Esophagus squamous epithelium (tissue), 5 donors: ENCODE results near the gene DAB2IP. TPM values are rescaled to one million over a fixed set of nuclear protein-coding genes. Genes with fewer than 3 reads are reported as not detected.

Source experiments
- DNase-seq: peaks from one replicate; lab custom pipeline; 2025; lab: John Stamatoyannopoulos, UW
- H3K27ac ChIP-seq, 4 donors: fragments of 200-600 bp; sonication (generic); one replicate each; pipeline ENCODE4 v1.5.1; 2016 to 2019; ENCODE audit warnings: mild to moderate bottlenecking in 1 of 4
- H3K27me3 ChIP-seq, 4 donors: fragments of 200-600 bp; sonication (generic); 1 replicate in 3 of 4; 2 replicates in 1 of 4; pipeline versions ENCODE4 v1.5.1 to v1.6.0; 2017 to 2021; ENCODE audit warnings: antibody characterized with exemption in 1 of 4
- H3K36me3 ChIP-seq, 3 donors: fragments of 200-600 bp; sonication (generic); one replicate each; pipeline ENCODE4 v1.5.1; 2016 to 2019
- H3K4me1 ChIP-seq, 3 donors: fragments of 200-600 bp; sonication (generic); one replicate each; pipeline ENCODE4 v1.5.1; 2017 to 2019
- H3K4me3 ChIP-seq, 4 donors: fragments of 200-600 bp; sonication (generic); 1 replicate in 3 of 4; 2 replicates in 1 of 4; pipeline ENCODE4 v1.5.1; 2016 to 2019; ENCODE audit warnings: mild to moderate bottlenecking in 2 of 4, moderate library complexity in 1 of 4
- H3K9me3 ChIP-seq, 3 donors: fragments of 200-600 bp; sonication (generic); one replicate each; pipeline ENCODE4 v1.5.1; 2016 to 2019
- POLR2A ChIP-seq, 4 donors: fragments of 450-650 bp; IDR thresholded peaks; one replicate each; pipeline ENCODE4 v1.6.1; 2017; ENCODE audit warnings: antibody characterized with exemption in 4 of 4, mild to moderate bottlenecking in 4 of 4, moderate library complexity in 3 of 4
- WGBS, 2 donors: methylation state at CpG; one replicate each; pipeline ENCODE4 v1.1.5; 2018; 5-methylcytosine and 5-hydroxymethylcytosine counted together
- intact Hi-C: fragments of 100-400 bp; cut with DNase I; formaldehyde crosslinking; loops from one replicate; pipeline ENCODE4 v1.15.0; 2022
- total RNA-seq, 4 donors: library from RNA; depleted of rRNA; stranded (reverse); fragments of >200 nt; gene quantifications; one replicate each; pipeline ENCODE4 v1.1.0, GENCODE V29; 2016
- TF ChIP-seq, protein P1 (sequence below), 6 experiments: fragments of 450-650 bp in 4 of 6; fragments of 200-600 bp in 2 of 6; sonication (generic) in 2 of 6; IDR thresholded peaks; one replicate each; pipeline ENCODE4 v1.5.1; 2016 to 2019; ENCODE audit warnings: antibody characterized with exemption in 6 of 6, mild to moderate bottlenecking in 4 of 6, moderate library complexity in 4 of 6
- donor health status: DM: yes; HTN: yes; CAD: no.

Gene DAB2IP
- total RNA-seq, 4 donors from 2014 or later: 28.3 to 48.8 (median 38.1) TPM

DNA sequence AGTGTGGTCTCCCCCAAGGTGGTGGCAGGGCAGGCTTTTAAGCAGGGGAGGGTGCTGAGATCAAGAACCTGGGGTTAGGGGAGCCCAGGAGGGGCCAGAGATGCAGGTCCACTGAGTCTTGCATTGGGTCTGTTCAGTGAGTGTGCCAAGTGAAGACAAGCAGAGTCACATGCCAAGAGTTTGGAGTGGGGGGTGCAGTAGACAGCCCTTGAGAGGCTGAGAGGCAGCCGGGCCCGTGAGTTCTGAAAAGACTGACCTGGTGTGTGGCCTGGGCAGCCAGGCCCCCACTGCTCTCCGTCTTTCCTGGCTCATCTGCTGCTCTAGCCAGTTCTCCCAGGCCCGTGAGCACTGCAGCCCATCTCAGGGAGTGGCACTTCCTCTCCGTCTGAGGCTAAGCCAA lies 120.0 kb downstream of the DAB2IP start:
- WGBS, 2 donors: 58 to 87% methylated on average over 3 to 5 of the region's 5 CpGs
- Histone ChIP-seq H3K9me3 (no peaks in the 10 kb centered on the region), H3K4me1 (peaks cover 0 to 9% (median 0%) of the 10 kb centered on the region in 3 donors), H3K4me3 (no peak overlapping the region), H3K36me3 (peaks cover 31 to 100% (median 61%) of the 10 kb centered on the region in 3 donors), H3K27ac (no peak overlapping the region), H3K27me3 (no peaks in the 10 kb centered on the region)
- no peak for TF ChIP-seq POLR2A (IDR thresholded peaks at IDR 0.05)
- TF ChIP-seq, protein P1, sequence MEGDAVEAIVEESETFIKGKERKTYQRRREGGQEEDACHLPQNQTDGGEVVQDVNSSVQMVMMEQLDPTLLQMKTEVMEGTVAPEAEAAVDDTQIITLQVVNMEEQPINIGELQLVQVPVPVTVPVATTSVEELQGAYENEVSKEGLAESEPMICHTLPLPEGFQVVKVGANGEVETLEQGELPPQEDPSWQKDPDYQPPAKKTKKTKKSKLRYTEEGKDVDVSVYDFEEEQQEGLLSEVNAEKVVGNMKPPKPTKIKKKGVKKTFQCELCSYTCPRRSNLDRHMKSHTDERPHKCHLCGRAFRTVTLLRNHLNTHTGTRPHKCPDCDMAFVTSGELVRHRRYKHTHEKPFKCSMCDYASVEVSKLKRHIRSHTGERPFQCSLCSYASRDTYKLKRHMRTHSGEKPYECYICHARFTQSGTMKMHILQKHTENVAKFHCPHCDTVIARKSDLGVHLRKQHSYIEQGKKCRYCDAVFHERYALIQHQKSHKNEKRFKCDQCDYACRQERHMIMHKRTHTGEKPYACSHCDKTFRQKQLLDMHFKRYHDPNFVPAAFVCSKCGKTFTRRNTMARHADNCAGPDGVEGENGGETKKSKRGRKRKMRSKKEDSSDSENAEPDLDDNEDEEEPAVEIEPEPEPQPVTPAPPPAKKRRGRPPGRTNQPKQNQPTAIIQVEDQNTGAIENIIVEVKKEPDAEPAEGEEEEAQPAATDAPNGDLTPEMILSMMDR (IDR thresholded peaks at IDR 0.05): no peak
- intact Hi-C loops: no loop called here
- no peak for DNase-seq

GRCh38 chr9:121771851-121772599 lies 120.6 kb downstream of the DAB2IP start:
- Histone ChIP-seq H3K36me3 (peaks cover 29 to 100% (median 58%) of the 10 kb centered on the region in 3 donors), H3K27ac (no peak overlapping the region), H3K9me3 (no peaks in the 10 kb centered on the region), H3K4me3 (no peak overlapping the region), H3K27me3 (no peaks in the 10 kb centered on the region), H3K4me1 (peaks cover 0 to 9% (median 0%) of the 10 kb centered on the region in 3 donors)
- WGBS, 2 donors: 87 to 89% methylated on average over 8 to 10 of the region's 16 CpGs
- no peak for DNase-seq
- intact Hi-C loops: no loop called here
- no peak for TF ChIP-seq POLR2A (IDR thresholded peaks at IDR 0.05)
- TF ChIP-seq, protein P1 (IDR thresholded peaks at IDR 0.05): no peak

DNA sequence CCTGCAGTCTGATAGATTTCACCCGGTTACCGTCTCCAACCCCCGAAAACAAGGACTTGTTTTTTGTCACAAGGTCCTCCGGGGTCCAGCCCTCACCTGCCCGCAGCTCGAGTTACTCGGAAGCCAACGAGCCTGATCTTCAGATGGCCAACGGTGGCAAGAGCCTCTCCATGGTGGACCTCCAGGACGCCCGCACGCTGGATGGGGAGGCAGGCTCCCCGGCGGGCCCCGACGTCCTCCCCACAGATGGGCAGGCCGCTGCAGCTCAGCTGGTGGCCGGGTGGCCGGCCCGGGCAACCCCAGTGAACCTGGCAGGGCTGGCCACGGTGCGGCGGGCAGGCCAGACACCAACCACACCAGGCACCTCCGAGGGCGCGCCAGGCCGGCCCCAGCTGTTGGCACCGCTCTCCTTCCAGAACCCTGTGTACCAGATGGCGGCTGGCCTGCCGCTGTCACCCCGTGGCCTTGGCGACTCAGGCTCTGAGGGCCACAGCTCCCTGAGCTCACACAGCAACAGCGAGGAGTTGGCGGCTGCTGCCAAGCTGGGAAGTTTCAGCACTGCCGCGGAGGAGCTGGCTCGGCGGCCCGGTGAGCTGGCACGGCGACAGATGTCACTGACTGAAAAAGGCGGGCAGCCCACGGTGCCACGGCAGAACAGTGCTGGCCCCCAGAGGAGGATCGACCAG lies 121.3 kb downstream of the DAB2IP start:
- intact Hi-C loops: no loop called here
- peaks cover 22 to 100% (median 56%) of the 10 kb centered on the region in 3 donors for H3K36me3 ChIP-seq
- TF ChIP-seq, protein P1 (IDR thresholded peaks at IDR 0.05): no peak
- TF ChIP-seq POLR2A (IDR thresholded peaks at IDR 0.05): no peak
- H3K9me3 ChIP-seq: no peaks in the 10 kb centered on the region
- H3K27ac ChIP-seq: no peak overlapping the region
- peaks cover 0 to 9% (median 0%) of the 10 kb centered on the region in 3 donors for H3K4me1 ChIP-seq
- H3K4me3 ChIP-seq: no peak overlapping the region
- H3K27me3 ChIP-seq: no peaks in the 10 kb centered on the region
- DNase-seq: no peak
- WGBS, 2 donors: 70 to 97% methylated on average over 8 to 12 of the region's 45 CpGs

DNA sequence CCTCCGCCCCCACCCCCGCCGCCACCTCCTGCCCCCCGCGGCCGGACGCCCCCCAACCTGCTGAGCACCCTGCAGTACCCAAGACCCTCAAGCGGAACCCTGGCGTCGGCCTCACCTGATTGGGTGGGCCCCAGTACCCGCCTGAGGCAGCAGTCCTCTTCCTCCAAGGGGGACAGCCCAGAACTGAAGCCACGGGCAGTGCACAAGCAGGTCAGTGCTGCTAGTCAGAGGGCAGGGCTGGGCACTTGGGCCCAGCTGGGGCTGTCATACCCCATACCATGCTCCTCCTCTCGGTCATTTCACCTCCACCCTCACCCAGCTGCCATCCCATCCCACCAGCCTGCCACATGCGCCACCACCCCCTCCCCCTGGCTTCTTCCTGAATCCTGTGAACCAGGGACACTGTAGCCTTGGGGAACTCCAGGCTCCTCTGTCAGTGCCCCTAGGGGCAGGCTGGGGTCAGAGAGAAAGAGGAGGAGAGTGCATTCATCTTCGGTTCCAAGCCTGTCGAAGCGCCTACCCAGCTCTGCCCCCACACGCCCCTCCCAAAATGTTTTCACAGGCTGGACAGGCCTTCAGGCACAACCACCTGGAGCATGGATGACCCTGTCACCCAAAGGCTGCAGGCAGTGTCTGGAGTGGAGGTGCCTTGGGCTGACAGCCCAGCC lies 122.0 kb downstream of the DAB2IP start:
- Histone ChIP-seq H3K9me3 (no peaks in the 10 kb centered on the region), H3K27me3 (no peaks in the 10 kb centered on the region), H3K27ac (no peak overlapping the region), H3K36me3 (peaks cover 21 to 100% (median 54%) of the 10 kb centered on the region in 3 donors), H3K4me1 (peaks cover 0 to 11% (median 0%) of the 10 kb centered on the region in 3 donors), H3K4me3 (no peak overlapping the region)
- no peak for TF ChIP-seq POLR2A (IDR thresholded peaks at IDR 0.05)
- TF ChIP-seq, protein P1 (IDR thresholded peaks at IDR 0.05): no peak
- 96 to 100% methylated on average over 1 to 5 of the region's 18 CpGs for WGBS, 2 donors
- no peak for DNase-seq
- intact Hi-C loops: no loop called here
